ENCODE measurements around the gene ZYG11B.
"Not testable (repeated sequence)": the region's sequence is repeated elsewhere in the genome, so short reads cannot be mapped to it uniquely, and the experiment has no call there.

DNA sequence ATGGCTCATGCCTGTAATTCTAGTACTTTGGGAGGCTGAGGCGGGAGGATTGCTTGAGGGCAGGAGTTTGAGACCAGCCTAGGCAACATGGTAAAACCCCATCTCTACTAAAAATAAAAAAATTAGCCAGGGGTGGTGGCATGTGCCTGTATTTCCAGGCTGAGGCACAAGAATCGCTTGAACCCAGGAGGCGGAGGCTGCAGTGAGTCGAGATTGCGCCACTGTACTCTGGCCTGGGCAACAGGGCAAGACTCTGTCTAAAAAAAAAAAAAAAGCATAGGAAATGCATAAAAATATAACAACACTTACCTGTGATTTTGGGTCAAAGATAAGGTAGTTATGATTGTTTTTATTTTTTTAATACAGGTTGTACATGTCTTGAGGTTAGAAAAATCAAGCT is 94.6 kb downstream of the ZYG11B start:
- not testable (repeated sequence) for TF ChIP-seq POLR2A (IDR thresholded peaks at IDR 0.05; ENCODE audit: low read depth, low read length); POLR2AphosphoS5 (IDR thresholded peaks at IDR 0.05; ENCODE audit: low read depth, low read length); TAF1 (IDR thresholded peaks at IDR 0.05; ENCODE audit: borderline replicate concordance, low read depth, low read length)

Measured in GM12892 (cell line).